Measurements from ENCODE around the gene SETD5. TPM values are rescaled to one million over a fixed set of nuclear protein-coding genes. Genes with fewer than 3 reads are reported as not detected.

SETD5 gene
- total and polyA plus RNA-seq, 4 donors: 23.7 to 178 (median 67.6) TPM

GRCh38 chr3:9377981-9378380, 19.4 kb upstream of the SETD5 start:
- ATAC-seq (ENCODE audit: insufficient read depth, low FRiP score) (no peak), DNase-seq (no peak)
- no peak overlapping the region for H3K27ac ChIP-seq (ENCODE audit: low read depth in 1 of 2, low read length in 1 of 2)
- peaks cover 7 to 44% (median 20%) of the 10 kb centered on the region in 4 donors for H3K36me3 ChIP-seq (ENCODE audit: control insufficient read depth in 4 of 4, insufficient read depth in 4 of 4, low read length in 4 of 4)
- no peak overlapping the region for H3K4me3 ChIP-seq
- H3K9ac ChIP-seq (ENCODE audit: insufficient read depth in 1 of 2, low read length in 2 of 2): no peak overlapping the region
- 94 to 97% methylated on average over 1 of the region's 1 CpG for WGBS, 2 donors
- H3K9me3 ChIP-seq (ENCODE audit: control insufficient read depth in 4 of 4, insufficient read depth in 3 of 4, low read length in 3 of 4): no peaks in the 10 kb centered on the region
- no peaks in the 10 kb centered on the region for H3K4me1 ChIP-seq (ENCODE audit: control insufficient read depth in 5 of 5, insufficient read depth in 5 of 5, low read length in 5 of 5)
- no peaks in the 10 kb centered on the region for H3K27me3 ChIP-seq (ENCODE audit: control insufficient read depth in 3 of 3, insufficient read depth in 3 of 3, low read length in 2 of 3)
- TF ChIP-seq, protein P1, sequence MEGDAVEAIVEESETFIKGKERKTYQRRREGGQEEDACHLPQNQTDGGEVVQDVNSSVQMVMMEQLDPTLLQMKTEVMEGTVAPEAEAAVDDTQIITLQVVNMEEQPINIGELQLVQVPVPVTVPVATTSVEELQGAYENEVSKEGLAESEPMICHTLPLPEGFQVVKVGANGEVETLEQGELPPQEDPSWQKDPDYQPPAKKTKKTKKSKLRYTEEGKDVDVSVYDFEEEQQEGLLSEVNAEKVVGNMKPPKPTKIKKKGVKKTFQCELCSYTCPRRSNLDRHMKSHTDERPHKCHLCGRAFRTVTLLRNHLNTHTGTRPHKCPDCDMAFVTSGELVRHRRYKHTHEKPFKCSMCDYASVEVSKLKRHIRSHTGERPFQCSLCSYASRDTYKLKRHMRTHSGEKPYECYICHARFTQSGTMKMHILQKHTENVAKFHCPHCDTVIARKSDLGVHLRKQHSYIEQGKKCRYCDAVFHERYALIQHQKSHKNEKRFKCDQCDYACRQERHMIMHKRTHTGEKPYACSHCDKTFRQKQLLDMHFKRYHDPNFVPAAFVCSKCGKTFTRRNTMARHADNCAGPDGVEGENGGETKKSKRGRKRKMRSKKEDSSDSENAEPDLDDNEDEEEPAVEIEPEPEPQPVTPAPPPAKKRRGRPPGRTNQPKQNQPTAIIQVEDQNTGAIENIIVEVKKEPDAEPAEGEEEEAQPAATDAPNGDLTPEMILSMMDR (IDR thresholded peaks at IDR 0.05; ENCODE audit: control extremely low read depth, extremely low read depth): no peak

DNA sequence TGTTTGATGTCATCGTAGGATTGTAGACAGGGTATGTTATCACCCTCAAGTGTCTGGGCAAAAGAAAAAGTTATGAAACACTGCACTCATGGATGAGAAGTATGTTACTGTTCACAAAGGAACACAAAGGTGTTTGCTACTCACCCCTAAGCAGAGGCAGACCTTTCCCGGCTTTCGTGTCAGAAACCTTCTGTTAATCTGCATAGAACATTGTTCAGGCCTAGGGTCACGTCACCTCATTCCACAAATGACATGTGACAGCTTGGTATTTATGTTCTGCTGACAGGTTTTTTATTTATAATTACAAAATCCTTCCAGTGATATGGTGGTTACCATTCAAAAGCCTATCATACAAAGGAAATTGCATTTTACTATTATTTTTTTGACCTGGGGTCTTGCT, 18.1 kb upstream of the SETD5 start:
- no peak overlapping the region for H3K27ac ChIP-seq (ENCODE audit: low read depth in 1 of 2, low read length in 1 of 2)
- H3K9ac ChIP-seq (ENCODE audit: insufficient read depth in 1 of 2, low read length in 2 of 2): no peak overlapping the region
- WGBS, 2 donors: 54 to 57% methylated on average over 4 of the region's 4 CpGs
- peaks cover 8 to 51% (median 19%) of the 10 kb centered on the region in 4 donors for H3K36me3 ChIP-seq (ENCODE audit: control insufficient read depth in 4 of 4, insufficient read depth in 4 of 4, low read length in 4 of 4)
- H3K9me3 ChIP-seq (ENCODE audit: control insufficient read depth in 4 of 4, insufficient read depth in 3 of 4, low read length in 3 of 4): no peaks in the 10 kb centered on the region
- no peak for ATAC-seq (ENCODE audit: insufficient read depth, low FRiP score)
- TF ChIP-seq, protein P1 (IDR thresholded peaks at IDR 0.05; ENCODE audit: control extremely low read depth, extremely low read depth): no peak
- H3K4me3 ChIP-seq: no peak overlapping the region
- no peak for DNase-seq
- H3K27me3 ChIP-seq (ENCODE audit: control insufficient read depth in 3 of 3, insufficient read depth in 3 of 3, low read length in 2 of 3): no peaks in the 10 kb centered on the region
- H3K4me1 ChIP-seq (ENCODE audit: control insufficient read depth in 5 of 5, insufficient read depth in 5 of 5, low read length in 5 of 5): no peaks in the 10 kb centered on the region

DNA sequence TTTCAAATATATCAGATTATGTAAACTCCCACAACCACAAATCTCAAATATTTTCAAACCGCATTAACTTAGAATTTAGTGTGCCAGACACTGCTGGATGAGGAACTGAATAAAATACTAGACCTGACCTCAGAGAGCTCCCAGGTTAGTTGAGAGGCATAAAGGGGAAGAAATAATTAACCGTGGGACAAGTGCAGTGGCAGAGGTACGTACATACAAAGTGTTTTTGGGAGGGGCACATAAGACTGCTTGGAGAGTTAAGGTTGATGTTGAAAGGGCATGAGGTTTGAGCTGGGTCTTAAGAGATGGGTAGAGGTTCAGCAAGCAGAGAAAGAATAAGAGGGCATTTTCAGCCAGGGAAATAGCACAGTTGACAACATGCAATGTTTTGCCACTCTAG, 17.4 kb upstream of the SETD5 start:
- 69 to 72% methylated on average over 3 of the region's 3 CpGs for WGBS, 2 donors
- DNase-seq (no peak), ATAC-seq (ENCODE audit: insufficient read depth, low FRiP score) (no peak)
- TF ChIP-seq, protein P1 (IDR thresholded peaks at IDR 0.05; ENCODE audit: control extremely low read depth, extremely low read depth): no peak
- Histone ChIP-seq H3K27ac (ENCODE audit: low read depth in 1 of 2, low read length in 1 of 2) (no peak overlapping the region), H3K36me3 (ENCODE audit: control insufficient read depth in 4 of 4, insufficient read depth in 4 of 4, low read length in 4 of 4) (peaks cover 13 to 53% (median 18%) of the 10 kb centered on the region in 4 donors), H3K4me1 (ENCODE audit: control insufficient read depth in 5 of 5, insufficient read depth in 5 of 5, low read length in 5 of 5) (no peaks in the 10 kb centered on the region), H3K27me3 (ENCODE audit: control insufficient read depth in 3 of 3, insufficient read depth in 3 of 3, low read length in 2 of 3) (no peaks in the 10 kb centered on the region), H3K9me3 (ENCODE audit: control insufficient read depth in 4 of 4, insufficient read depth in 3 of 4, low read length in 3 of 4) (no peaks in the 10 kb centered on the region), H3K9ac (ENCODE audit: insufficient read depth in 1 of 2, low read length in 2 of 2) (no peak overlapping the region), H3K4me3 (no peak overlapping the region)

Data from lung (tissue), 12 donors.